T follicular helper cell (primary cell): ENCODE results near the gene CACNA2D4.

ENCODE experiments used
- DNase-seq: peaks from one replicate; pipeline ENCODE4 v3.0.0-alpha.2; 2020; ENCODE audit warnings: low read depth

The CACNA2D4 gene

DNA sequence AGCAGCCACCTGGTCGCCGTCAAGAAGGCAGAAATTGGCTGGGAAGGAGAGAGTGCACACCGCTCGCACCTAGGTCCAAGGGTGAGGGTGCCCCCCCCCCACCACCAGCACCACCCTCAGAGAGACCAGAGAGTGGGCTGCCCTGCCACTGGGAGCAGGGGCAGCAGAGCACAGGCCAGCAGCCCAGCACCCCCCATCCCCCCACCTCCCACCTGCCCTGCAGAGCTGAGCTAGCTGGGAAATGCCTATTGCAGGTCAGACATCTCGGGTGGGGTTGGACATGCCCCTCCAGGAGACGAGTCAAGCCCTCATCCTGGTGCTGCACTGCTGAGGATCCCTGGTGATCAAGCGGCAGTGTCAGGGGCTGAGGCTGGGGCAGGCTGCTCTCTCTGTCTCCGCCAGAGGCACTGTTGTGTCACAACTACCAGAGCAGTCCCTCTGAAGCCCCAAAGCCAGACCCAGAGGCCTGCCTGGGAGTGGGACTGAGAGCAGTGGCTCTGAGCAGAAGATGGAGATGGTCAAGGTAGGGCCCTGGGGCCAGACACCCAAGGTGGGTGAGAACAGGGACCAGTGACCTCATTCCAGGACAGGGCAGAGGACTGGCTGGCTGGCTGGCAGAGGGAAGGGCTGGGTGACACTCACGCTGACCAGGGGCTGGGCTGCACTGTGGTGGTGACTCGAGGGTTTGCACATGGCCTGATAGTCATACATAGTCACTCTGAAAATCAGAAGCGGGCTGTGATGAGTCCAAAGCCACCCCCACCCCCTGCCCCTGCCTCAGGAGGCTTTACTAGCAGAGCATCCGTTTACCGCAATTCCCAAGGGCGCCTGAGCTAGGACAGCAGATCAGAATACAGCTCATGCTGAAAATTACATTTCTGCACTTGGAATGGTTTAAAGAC, 117.8 kb downstream of the CACNA2D4 start:
- no peak for DNase-seq

DNA sequence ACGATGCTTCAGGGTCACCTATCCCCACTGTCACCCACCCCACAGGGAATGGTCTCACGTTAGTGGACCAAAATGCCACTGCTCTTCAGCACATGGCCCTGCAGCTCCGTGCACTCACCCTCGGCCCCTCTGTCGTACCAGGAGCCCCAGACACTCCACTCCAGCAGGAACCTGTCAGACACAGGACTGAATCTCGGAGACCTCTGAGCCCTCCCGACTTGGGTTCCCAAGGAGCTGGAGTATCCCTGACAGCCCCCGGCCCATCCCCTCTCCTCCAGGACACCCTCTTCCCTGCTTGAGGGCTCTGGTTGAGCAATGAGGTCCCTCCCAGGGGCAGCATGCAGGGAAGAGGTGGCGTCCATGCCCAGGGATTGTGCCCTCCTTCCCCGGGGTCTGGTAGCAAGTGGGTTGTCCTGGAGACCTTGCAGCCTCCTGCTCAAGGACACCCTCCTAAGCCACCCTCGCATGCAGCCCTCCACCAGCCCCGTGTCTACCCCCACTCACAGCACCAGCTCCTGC, 118.5 kb downstream of the CACNA2D4 start:
- DNase-seq: no peak

DNA sequence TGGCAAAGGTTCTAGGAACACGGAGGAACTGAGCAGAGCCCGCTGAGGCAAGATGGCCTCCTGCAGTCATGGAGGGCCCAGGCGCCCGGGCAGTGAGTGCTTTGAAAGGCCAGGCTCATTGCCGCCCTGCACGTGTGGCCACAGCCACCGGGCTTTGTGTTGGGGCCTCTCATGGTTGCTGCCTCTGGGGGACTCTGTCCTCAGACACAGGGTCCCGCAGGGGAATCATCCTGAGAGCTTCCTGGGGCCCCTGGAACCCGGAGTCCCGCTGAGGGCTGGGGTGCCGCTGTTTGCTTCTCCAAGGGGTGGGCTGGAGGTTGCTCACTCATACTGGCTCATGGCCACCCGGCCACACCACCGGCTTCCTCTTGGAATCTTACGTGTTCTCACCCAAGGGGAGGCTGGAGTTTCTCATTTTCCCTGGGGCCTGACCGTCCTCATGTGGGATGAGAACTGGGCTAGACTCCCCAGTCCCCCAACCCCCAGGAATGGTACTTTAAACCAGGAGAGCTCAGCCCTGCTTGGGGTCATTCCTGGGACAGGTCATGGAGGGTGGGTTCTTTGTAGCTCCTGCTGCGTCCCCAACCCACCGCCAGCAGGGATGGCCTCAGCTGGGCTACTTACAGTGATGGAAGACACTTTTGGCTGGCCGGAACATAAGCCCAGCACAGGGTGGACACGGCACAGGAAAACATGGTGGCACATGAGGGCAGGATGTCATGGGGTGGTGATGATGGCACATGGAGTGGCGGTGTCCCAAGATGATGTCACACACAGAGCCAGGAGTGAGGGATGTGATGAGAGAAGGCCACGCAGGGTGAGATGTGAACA, 119.2 kb downstream of the CACNA2D4 start:
- no peak for DNase-seq

- DNase-seq: no peak
Observed at GRCh38 chr12:1798641-1799020, 119.8 kb downstream of the CACNA2D4 start.

- DNase-seq: no peak
Observed at GRCh38 chr12:1797991-1798640, 120.3 kb downstream of the CACNA2D4 start.

GRCh38 chr12:1797011-1797901, 121.2 kb downstream of the CACNA2D4 start:
- peak; percentile 42 for DNase-seq

DNA sequence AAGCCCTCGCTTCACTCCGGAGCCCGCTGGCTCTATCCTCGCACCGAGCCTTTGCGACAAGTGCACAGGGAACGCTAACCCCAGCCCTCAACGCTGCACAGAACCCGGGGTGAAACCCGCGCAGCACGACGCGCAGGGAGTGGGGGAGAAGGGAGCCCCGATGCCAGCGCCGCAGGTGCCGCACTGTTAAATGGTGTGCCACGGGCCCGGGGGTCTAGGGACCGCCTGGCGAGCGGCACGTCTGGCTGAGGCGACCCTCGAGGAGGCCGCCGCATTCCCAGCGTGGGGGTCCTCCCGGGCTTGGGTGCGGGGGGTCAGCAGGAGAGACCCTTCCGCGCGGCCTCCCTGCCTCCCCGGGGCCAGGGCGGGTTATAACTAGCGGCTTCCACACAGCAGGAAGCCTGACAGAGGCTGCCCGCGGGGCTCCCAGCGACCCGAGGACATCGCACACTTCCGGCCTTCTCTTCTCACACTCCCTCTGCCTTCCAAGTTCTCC, 121.9 kb downstream of the CACNA2D4 start:
- DNase-seq: no peak

DNA sequence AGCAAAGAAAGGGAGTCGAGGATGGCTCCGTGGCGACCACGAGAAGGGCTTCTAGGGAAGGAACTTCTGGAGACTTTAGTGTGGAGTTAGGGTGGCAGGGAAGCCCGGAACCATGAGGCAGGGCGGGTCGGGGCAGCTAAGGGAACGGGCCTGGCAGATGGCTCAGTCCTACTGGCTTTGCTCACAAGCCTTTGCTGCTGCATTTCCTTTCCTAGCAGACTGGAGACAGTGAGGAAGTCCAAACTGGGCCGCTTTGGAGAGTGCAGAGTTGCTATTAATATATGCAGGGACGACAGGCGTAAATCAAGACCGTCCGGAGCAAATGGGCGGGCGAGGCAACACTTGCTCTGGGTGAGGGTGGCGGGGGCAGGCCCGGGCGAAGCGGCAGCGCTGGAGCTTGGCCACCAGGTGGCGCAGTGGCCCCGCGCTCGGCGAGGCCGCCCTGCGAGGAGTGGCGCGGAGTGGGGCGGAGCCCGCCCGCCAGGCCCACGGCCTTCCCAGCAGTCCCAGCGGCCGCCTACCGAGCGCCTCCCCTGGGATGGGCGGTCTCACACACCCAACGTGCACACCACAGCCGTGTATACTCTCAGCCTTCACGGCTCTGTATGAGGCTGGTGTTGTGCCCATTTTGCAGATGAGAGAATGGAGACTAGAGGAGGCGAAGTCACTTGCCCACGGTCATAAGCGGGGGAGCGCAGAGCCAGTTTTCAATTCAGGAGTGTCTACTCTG, 122.5 kb downstream of the CACNA2D4 start:
- DNase-seq: peak; percentile 89

DNA sequence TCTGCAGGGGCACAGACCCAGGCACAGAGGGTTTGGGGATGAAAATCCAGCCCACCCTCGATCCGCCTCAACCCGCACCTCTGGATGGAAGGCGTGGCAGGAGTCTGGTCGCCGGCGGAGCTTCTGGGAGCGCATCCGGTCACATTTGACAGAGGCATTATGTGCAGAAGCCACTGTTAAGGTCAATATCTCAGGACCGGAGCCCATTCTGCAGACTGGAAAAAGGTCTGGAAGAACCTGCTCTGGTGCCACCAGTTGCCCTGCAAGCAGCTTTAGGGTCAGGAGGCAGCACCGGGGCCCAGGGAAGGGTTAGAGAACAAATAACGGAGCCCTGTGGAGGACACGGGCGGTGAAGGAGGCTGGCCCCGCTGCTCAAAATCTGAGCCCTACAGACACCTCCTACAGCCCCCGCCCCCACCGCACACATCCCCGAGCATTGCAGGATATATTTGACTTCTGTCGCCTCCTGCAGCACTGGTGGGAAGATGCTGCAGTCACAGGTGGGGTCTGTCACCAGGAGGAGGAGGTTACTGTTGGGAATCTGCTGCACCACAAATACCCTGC, 123.1 kb downstream of the CACNA2D4 start:
- no peak for DNase-seq

GRCh38 chr12:1794440-1795090, 123.9 kb downstream of the CACNA2D4 start:
- no peak for DNase-seq

DNA sequence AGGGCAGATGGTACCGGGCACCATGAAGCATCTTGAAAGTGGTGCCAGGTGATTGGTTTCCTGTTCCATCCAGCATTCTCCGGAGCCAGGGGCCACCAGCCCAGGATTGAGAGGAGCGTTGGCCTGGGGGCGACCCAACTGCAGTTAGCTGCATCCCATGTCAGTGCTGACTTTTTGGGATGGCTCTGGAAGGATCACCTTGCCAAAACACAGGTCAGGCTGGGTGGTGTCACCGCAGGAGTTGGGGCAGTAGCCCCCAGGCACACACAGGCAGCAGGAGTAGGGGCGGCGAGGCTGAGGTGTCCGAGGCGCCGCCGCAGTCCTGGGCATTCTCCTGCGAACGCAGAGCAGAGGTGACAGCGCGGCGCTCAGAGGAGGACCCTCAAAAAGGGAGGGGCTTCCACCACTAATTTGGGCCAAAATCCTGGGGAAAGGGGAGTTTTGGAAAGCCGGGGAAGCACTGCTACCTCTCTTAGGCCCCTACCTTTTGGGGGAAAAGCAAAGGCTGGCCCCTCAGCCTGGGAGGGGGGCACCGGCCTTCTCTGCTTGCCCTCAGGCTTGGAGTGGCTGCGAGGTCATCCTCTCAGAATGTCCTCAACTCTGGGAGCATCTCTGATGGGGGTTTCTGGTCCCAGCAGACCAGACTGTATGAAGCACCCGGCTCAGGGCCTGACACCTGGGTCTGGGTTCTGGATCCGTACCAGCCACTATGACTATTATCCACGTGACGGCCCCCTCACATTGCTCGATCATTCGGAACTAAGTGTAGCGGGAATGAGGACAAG, 124.8 kb downstream of the CACNA2D4 start:
- DNase-seq: no peak

GRCh38 chr12:1792406-1792805, 126.0 kb downstream of the CACNA2D4 start:
- DNase-seq: no peak

DNA sequence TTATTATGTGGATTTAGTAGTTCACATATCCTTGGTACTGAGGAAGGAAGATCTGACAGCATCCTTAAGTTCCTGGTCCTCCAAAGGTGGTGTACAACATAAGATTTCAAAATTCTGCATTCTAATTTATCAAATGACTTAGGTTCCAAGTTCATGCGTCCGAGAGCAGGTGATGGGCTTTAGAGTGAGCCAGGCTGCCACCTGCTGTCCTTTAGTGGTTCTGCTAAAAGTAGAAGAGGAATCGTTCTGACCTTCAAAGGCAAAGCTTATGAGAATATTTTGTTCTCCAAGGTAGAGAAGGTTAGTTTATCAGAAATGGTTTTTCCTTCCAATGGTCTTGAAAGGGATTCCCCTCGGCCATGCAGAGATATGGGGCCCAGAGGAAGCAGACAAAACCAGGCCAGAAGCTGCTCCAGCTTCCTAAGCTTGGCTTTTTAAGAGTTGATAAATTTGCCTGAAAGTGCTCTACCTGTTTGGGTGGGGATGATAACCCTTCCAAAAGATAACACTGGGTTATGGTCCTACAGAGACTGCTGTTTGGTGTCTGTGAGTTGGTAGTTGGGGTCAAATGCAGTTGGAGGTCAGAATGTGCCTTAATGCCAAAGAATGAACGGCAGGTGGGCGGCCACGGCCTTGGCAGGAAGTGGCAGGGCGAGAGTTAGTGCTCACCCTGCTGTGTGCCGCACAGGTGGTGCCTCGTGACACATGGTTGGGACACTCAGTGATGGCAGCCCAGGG, 127.2 kb downstream of the CACNA2D4 start:
- DNase-seq: peak; percentile 53

DNA sequence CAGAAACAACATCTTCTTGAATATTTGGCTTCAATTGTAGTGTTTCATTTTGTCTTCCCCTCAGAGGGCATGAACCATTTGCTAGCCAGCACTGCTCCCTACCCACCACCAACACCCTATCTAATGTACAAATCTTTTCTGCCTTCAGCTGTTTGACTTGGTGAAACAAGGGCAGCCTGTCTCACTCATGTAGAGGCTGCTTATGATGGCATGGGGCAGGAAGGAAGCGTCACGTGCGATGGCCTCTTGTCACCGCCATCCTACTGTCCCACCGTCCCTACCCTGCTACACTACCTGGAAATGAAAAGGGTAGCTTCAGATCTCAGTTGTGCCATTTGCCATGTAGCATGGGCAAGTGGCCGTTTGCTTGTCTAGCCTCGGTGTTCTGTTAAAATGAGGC, 128.0 kb downstream of the CACNA2D4 start:
- DNase-seq: no peak

- DNase-seq: no peak
Observed at GRCh38 chr12:1787714-1788113, 130.7 kb downstream of the CACNA2D4 start.

DNA sequence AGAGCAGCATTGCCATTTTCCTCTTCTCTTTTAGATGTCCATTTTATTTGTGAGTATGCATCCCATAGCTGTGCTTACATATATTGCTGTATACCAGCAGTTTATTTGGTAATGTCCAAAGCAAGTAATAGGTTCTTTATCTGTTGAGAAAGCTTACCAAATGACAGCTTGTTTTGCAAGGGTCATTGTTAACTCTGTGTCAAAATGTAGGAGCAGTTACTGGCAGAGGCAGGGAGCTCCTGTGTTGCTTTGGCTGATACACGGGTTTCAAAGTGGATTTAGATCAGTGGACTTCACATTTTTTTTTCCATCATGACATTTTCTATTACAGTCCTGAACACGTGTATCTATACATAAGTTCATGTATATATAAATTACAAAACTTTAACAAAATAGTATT, 136.2 kb downstream of the CACNA2D4 start:
- DNase-seq: no peak

DNA sequence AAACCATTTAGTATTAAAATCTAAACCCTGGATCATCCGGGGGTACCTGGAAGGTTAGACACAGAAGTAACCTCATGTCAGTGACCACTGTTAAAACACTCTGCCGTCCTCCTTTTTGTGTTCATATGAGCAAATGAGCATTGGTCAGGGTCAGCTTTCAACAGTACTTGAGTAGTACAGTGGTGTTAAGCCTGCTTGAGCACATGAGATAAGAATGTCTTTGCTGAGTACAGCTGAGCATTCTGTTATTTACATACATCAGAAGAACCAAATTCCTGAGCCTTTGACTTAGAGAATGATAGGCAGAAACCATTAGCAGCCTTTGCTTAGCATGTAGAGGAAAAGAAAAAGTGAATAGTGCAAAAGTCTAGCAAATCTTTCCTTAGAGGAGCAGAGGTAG, 136.7 kb downstream of the CACNA2D4 start:
- DNase-seq: no peak

DNA sequence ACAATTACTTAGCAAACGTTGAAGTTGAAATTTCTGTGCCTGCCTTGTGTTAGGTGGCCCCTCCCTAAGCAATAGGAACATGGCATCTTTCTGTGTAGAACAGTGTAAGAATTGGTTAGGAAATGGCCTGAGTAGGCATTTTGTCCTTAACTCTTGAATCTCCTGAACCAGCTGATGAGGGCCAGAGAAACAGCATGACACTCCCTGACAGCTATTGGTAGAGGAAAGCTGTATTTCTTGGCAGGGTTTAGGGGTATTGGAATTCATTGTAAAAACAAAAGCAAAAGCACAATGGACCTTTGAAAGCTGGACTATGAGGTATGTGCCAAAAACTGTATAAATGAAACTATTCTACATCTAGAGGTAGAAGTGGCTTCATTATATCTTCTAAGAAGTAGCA, 138.7 kb downstream of the CACNA2D4 start:
- no peak for DNase-seq
